Measurements from ENCODE around the gene TAF12.

GRCh38 chr1:28663871-28664470, 21.1 kb upstream of the TAF12 start:
- TF ChIP-seq IRF3 (IDR thresholded peaks at IDR 0.05; ENCODE audit: low read depth, low read length) (no peak), RCOR1 (IDR thresholded peaks at IDR 0.05; ENCODE audit: low read length) (no peak), CTCF (IDR thresholded peaks at IDR 0.05) (no peak), EP300 (IDR thresholded peaks at IDR 0.05; ENCODE audit: borderline replicate concordance in 1 of 2, low read depth in 1 of 2, low read length in 1 of 2) (no peak), TEAD4 (IDR thresholded peaks at IDR 0.05; ENCODE audit: borderline replicate concordance, insufficient read depth) (no peak), RFX5 (IDR thresholded peaks at IDR 0.05; ENCODE audit: low read length) (no peak)

Measured in SK-N-SH (cell line).